ENCODE results near the gene MMP23B.
"Not testable (repeated sequence)": the region's sequence is repeated elsewhere in the genome, so short reads cannot be mapped to it uniquely, and the experiment has no call there.

Gene MMP23B

GRCh38 chr1:1631782-1632420 is at the start of gene MMP23B:
MMP23B (plus strand) TSS chr1:1632173; CDS start chr1:1632219, 46 bp downstream.
- DNase-seq (ENCODE audit: low read depth in 2 of 2): no peak

GRCh38 chr1:1582585-1583346 is 49.2 kb upstream of the MMP23B start:
- no peak for DNase-seq (ENCODE audit: low read depth in 2 of 2)

GRCh38 chr1:1583347-1584010 is 48.5 kb upstream of the MMP23B start:
- no peak for DNase-seq (ENCODE audit: low read depth in 2 of 2)

- DNase-seq (ENCODE audit: low read depth in 2 of 2): no peak
These were observed 40.5 kb upstream of the MMP23B start for GRCh38 chr1:1591452-1591851.

- DNase-seq (ENCODE audit: low read depth in 2 of 2): no peak
These were observed 38.0 kb upstream of the MMP23B start for GRCh38 chr1:1593834-1594601.

- DNase-seq (ENCODE audit: low read depth in 2 of 2): no peak
These were observed 37.2 kb upstream of the MMP23B start for GRCh38 chr1:1594602-1595260.

- DNase-seq (ENCODE audit: low read depth in 2 of 2): not testable (repeated sequence)
These were observed 36.6 kb upstream of the MMP23B start for GRCh38 chr1:1595341-1595740.

- no peak for DNase-seq (ENCODE audit: low read depth in 2 of 2)
These were observed 35.3 kb upstream of the MMP23B start for GRCh38 chr1:1596493-1597274.

GRCh38 chr1:1597275-1597930 is 34.6 kb upstream of the MMP23B start:
- DNase-seq (ENCODE audit: low read depth in 2 of 2): no peak

- no peak for DNase-seq (ENCODE audit: low read depth in 2 of 2)
These were observed 33.8 kb upstream of the MMP23B start for GRCh38 chr1:1598051-1598719.

- DNase-seq (ENCODE audit: low read depth in 2 of 2): no peak
These were observed 33.3 kb upstream of the MMP23B start for GRCh38 chr1:1598720-1599029.

- DNase-seq (ENCODE audit: low read depth in 2 of 2): no peak
These were observed 32.7 kb upstream of the MMP23B start for GRCh38 chr1:1599030-1599934.

GRCh38 chr1:1599935-1600860 is 31.8 kb upstream of the MMP23B start, which contains the start of gene FNDC10:
FNDC10 (minus strand) TSS chr1:1600135; CDS start chr1:1600015, 120 bp downstream.
- no peak for DNase-seq (ENCODE audit: low read depth in 2 of 2)

- no peak for DNase-seq (ENCODE audit: low read depth in 2 of 2)
These were observed 31.0 kb upstream of the MMP23B start for GRCh38 chr1:1600861-1601563.

- DNase-seq (ENCODE audit: low read depth in 2 of 2): no peak
These were observed 30.2 kb upstream of the MMP23B start for GRCh38 chr1:1601564-1602303.

GRCh38 chr1:1602304-1602967 is 29.5 kb upstream of the MMP23B start:
- no peak for DNase-seq (ENCODE audit: low read depth in 2 of 2)
